Measurements from ENCODE around the gene HEPN1.

Gene HEPN1

GRCh38 chr11:124918950-124919349 is at the start of gene HEPN1:
Gene HEPN1, plus strand, starts transcription at chr11:124919250.
- DNase-seq (ENCODE audit: low read depth in 3 of 3) = no peak

- no peak for DNase-seq (ENCODE audit: low read depth in 3 of 3)
Observed at GRCh38 chr11:124869331-124869730, 49.7 kb upstream of the HEPN1 start.

DNA sequence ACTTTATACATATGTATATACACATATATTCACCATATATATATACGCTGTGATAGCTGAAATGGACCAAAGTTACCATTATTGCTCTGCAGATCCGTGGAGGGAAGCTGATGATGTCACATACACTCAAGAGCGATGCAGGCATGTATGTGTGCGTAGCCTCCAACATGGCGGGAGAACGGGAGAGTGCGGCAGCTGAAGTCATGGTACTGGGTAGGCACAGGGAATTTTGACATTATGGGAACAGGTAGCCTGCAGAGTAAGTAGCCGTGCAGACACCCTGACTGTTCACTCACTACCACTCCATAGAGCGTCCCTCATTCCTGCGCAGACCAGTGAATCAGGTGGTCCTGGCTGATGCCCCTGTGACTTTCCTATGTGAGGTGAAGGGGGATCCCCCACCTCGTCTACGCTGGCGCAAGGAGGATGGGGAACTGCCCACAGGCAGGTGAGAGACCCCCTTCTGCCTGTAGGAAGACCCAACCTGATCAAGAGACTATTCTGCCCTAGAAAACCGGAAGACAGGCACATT is 49.1 kb upstream of the HEPN1 start:
- DNase-seq (ENCODE audit: low read depth in 3 of 3) = no peak

DNA sequence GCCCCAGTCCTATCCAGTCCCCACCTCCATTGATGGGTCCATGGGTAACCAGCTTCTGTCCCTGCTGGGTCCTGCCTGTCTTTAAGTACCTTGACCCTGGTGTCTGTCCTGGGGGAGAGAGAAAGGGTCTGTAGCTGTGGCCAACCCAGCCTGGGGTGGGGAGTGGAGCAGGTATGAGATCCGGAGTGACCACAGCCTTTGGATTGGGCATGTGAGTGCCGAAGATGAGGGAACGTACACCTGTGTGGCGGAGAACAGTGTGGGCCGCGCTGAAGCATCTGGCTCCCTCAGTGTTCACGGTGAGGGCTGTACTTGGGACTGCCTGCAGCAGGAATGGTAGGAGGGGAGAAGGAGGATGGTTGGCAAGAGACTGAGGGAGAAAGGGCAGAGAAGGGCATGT is 48.6 kb upstream of the HEPN1 start:
- no peak for DNase-seq (ENCODE audit: low read depth in 3 of 3)

- no peak for DNase-seq (ENCODE audit: low read depth in 3 of 3)
Observed at GRCh38 chr11:124872280-124872679, 46.8 kb upstream of the HEPN1 start.

- no peak for DNase-seq (ENCODE audit: low read depth in 3 of 3)
Observed at GRCh38 chr11:124872741-124873140, 46.3 kb upstream of the HEPN1 start.

DNA sequence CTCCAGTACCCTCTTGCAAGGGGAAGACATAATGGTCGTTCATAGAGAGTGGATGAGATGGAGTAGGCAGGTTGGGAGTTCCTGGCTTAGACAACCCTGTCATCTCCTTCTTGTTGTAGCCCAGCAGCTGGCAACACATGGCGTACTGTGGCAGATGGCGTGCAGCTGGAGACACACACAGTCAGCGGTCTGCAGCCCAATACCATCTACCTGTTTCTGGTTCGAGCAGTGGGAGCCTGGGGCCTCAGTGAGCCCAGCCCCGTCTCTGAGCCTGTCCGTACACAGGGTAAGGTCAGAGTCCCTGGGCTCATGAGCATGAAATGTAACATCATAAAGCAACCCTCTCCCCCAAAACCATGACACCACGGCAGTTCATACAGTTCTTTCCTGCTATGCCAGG is 45.1 kb upstream of the HEPN1 start:
- no peak for DNase-seq (ENCODE audit: low read depth in 3 of 3)

DNA sequence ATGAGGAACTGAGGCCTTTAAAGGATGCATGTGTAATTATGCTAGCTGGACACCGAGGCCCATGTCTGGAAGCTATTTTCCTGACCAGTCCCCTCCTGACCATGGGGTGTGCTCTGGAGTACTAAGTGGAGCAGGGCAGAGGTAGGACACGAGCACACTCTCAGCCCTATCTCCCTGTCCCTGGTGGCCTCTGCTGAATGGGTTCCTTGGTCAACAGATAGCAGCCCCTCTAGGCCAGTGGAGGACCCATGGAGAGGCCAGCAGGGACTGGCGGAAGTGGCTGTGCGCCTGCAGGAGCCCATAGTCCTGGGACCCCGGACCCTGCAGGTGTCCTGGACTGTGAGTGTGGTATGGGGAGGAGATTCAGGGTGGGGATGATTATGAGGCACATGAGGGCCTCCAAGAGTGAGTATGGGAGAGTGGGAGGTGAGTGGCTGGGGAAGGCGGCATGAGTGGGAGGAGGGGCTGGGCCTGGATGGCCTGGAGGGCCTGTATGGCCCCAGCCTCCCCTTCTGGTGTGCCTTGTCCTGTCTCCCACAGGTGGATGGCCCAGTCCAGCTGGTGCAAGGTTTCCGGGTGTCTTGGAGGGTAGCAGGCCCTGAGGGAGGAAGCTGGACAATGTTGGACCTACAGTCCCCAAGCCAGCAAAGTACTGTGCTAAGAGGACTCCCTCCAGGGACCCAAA is 44.3 kb upstream of the HEPN1 start:
- DNase-seq (ENCODE audit: low read depth in 3 of 3) = no peak

DNA sequence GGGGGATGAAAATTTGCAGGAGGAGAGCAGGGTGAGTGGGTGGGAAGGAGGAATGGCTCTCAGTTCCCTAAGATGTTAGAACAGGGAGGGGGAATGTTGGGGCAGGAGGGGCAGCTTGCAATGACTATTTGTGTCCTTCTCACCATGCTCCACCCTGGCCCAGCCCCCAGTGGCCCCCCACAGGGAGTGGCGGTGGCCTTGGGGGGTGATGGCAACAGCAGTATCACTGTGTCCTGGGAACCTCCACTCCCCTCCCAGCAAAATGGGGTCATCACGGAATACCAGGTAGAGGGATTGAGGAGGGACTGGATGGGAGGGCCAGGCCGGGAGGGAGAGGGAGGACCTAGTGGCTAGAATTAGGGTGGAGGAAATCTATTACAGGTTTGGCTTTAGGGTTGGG is 43.6 kb upstream of the HEPN1 start:
- DNase-seq (ENCODE audit: low read depth in 3 of 3) = no peak

- peak; percentile 47 to 76 (median 57) for DNase-seq (ENCODE audit: low read depth in 3 of 3)
Observed at GRCh38 chr11:124875943-124876817, 42.9 kb upstream of the HEPN1 start.

- DNase-seq (ENCODE audit: low read depth in 3 of 3) = no peak
Observed at GRCh38 chr11:124876818-124877630, 42.0 kb upstream of the HEPN1 start.

- no peak for DNase-seq (ENCODE audit: low read depth in 3 of 3)
Observed at GRCh38 chr11:124877631-124877909, 41.5 kb upstream of the HEPN1 start.

DNA sequence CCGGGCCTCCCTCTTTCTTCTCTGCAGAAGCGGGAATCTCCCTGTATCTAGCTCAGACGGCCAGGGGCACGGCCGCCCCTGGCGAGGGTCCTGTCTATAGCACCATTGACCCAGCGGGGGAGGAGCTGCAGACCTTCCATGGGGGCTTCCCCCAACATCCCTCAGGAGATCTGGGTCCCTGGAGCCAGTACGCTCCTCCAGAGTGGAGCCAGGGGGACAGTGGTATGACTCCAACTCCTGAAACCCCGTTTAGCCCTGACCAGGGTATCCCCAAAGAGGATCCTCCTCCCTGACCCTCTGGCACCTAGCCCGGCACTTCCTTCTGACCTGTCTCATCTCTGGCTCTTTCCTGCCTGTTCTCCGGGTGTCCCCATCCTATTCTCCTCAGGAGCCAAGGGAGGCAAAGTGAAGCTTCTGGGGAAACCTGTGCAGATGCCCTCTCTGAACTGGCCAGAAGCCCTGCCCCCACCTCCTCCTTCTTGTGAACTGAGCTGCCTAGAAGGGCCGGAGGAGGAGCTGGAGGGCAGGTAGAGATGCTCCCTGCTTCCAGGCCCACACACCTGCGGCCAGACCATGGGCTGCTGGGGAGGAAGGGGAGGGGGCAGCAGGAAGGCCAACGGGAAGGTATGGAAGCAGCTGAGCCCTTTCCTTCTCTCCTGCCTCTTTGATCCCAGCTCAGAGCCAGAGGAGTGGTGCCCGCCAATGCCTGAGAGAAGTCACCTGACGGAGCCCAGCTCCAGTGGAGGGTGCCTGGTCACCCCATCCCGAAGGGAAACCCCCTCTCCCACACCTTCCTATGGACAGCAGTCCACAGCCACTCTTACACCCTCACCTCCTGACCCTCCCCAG is 40.9 kb upstream of the HEPN1 start:
- DNase-seq (ENCODE audit: low read depth in 3 of 3) = no peak

GRCh38 chr11:124878759-124879492 is 40.1 kb upstream of the HEPN1 start:
- DNase-seq (ENCODE audit: low read depth in 3 of 3) = no peak

GRCh38 chr11:124879493-124880289 is 39.4 kb upstream of the HEPN1 start:
- no peak for DNase-seq (ENCODE audit: low read depth in 3 of 3)

GRCh38 chr11:124880290-124880611 is 38.8 kb upstream of the HEPN1 start:
- DNase-seq (ENCODE audit: low read depth in 3 of 3) = no peak

- DNase-seq (ENCODE audit: low read depth in 3 of 3) = no peak
Observed at GRCh38 chr11:124880958-124881357, 38.1 kb upstream of the HEPN1 start.

DNA sequence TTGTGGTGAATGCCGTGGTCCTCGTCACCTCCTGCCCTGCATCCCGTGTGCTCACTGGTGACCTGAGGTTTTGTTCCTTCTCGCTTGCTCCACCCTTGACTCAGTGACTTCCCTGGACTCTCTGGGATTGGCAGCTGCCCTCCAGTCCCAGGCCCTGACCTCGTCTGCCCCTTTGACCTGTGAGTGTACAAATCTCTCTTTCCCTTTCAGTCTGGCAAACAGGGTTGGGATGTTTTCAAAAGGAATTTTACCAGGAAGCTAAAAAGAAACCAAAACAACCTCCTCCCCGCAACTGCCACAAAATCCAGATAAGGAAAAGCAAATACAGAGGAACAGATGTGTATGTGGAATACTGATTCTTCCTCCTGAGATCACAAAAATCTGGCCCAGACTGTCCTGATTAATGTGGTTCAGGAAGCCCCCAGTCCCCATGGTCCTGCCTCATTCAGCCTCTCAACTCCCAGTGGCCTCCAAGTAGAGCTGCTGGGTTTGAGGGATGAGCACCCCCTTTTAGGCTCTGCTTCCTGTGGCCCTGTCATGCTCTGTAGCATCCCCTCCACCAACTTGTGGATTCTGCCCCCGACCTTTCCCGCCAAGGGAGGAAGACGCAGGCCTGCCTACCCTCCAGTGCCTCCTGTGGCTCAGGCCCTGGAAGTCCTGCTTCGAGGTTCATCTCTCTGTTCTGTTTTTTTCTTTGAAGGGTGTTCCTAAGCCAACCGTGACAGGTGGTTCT is 36.5 kb upstream of the HEPN1 start:
- DNase-seq (ENCODE audit: low read depth in 3 of 3) = no peak

DNA sequence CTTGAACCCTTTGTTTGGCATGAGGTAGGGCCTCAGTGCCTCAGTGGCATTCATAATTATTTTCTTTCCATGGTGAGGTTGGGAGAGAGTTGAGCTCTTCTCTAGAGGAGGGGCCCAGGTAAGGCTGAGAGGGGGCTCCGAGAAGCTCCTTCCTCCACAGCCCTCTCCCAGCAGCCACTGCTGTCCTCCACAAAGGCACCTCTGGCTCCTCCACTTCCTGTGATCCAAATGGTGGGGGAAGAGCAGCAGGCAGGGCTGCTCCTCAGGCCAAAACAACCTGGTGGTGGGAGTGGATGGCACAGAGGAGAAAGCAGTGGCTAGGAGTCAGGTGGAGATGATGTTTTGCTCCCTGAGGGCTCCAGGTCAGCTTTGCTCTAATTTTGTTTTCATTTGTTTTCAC is 34.7 kb upstream of the HEPN1 start:
- no peak for DNase-seq (ENCODE audit: low read depth in 3 of 3)
